HG03565 (cell line): ENCODE measurements around the gene NKX1-2.
"Not testable (repeated sequence)": the region's sequence is repeated elsewhere in the genome, so short reads cannot be mapped to it uniquely, and the experiment has no call there.

ENCODE experiments used
- ATAC-seq: cut with Tn5 transposase; IDR thresholded peaks from one replicate; pipeline ENCODE4 v1.9.1; 2021; ENCODE audit warnings: mild to moderate bottlenecking, moderate library complexity; ENCODE audit not compliant: unreplicated experiment

The NKX1-2 gene

DNA sequence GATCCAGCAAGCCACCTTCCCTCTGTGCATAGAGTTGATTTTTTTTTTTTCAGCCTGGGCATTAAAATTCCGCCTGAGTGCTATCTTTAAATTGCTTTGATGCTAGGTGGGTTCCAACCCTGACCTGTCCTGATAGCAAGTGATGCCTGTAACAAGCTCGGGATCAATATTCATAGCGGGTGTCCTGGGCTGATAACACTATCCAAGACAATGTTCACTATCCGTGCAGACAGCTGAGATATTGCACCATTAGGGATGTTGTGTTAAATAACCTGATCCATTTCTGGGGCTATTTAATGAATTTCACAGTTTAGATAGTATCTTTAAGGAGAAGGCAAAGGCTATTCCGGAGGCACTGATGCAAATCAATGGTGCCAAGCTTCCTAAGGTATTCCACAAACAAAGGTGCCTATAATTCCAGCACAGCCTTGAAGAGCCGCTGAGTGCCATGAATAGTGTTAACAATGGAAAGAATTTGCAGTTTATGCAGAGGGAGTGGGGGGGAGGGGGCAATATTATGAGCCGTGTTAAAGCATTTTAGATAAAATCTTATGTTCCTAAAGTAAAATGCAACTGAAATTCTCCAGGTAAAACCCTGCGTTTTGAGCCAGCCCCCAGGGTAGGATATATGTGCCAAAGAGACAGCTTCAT lies 4.2 kb upstream of the NKX1-2 start:
- no peak for ATAC-seq

DNA sequence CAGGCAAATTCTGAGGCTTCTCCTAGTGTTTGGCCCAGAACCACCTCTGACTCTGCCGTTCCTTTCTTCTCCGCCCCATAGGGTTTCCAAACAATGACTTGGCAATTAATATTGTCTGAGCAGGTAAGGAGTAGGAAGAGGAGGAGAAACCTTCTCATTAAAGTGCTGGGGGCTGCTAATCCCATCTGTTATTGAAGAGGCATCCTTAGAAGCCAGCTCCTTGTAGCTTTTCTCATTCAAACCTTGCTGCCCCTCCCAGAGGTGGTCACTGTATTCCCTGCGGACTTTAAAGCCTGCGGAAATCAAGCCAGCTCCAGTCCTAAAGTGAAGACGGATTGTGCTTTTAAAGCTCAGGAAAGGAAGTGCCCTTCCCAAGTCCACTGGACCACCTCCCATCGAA lies 1.4 kb upstream of the NKX1-2 start:
- no peak for ATAC-seq

DNA sequence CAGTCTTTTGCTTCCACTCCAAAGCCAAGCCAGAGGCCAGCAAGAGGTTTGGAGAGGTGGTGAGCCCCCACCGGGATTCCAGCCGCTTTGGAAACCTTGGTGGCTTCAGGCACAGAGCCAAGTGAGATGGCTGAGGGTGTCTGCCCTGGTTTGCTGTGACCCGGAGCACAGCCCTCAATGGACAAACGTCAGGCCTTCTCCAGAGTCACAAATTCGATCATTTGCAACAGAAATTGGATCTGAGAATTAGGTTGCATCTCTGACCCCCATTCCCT lies 885 bp upstream of the NKX1-2 start:
- ATAC-seq = no peak

- ATAC-seq = no peak
Measured at GRCh38 chr10:124449170-124450011, 444 bp downstream of the NKX1-2 start.

DNA sequence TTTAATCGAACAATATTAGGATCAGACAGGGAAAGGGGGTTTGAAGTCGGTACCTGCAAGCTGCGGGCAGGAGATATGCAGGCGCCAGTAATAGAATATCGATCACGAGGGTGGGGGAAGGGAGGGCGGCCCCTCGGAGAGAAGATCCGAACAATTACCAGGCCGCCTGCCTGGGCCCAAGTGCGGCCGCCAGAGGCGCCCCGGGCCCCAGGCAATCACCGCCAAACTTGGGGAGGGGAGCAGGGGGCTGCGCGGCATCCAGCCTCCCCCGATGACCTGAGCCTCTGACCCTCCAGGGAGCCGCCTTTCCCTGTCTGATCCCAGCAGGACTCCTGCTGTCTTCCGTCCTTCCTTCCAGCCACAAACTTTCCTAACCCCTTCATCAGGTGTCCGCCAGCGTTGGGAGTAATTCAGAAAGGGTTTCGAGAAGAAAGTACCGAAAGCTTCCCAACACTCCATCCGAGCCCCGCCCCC lies 1.1 kb downstream of the NKX1-2 start:
- ATAC-seq = no peak

DNA sequence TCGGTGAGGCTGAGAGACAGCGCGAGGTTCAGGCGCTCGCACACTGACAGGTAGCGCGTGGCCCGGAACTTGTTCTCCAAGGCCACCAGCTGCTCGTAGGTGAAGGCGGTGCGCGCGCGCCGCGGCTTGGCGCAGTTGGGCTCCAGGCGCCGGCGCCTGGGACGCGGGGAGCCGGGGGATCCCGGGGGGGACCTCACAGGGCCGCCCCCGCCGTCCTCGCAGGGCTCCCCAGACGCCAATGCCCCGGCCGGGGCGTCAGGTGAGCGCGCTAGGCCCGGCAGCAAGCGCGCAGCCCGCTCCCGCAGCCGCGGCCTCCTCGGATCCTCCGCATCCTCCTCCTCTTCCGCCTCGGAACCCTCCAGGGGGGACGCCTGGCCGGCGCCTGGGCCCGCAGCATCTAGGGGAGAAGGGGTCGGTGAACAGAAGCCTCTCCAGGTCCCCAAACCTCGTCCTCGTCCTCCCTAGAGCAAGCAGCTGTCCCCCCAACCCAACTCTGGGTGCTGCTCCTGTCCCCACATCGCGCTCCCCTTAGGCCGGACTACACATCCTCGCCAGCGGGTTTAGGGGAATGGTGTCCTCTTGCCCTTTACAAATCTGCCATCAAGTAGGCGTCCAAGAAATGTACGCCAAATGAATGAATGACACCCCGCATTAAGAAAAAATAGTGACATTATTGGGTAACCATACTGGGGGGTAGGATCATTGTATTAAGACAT lies 1.9 kb downstream of the NKX1-2 start:
- no peak for ATAC-seq

GRCh38 chr10:124446830-124447750 lies 2.7 kb downstream of the NKX1-2 start:
- no peak for ATAC-seq

DNA sequence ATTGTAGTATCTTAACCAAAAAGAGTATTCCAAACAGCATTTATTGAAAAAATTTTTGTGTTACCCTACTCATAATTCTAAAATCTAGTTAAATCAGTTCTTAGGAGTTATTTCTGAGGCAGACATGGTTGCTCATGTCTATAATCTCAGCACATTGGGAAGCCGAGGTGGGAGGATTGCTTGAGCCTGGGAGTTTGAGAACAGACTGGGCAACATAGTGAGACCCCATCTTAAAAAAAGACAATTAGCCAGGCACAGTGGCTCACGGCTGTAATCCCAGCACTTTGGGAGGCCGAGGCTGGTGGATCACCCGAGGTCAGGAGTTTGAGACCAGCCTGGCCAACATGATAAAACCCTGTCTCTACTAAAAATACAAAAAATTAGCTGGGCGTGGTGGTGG lies 8.1 kb downstream of the NKX1-2 start:
- not testable (repeated sequence) for ATAC-seq

GRCh38 chr10:124436191-124436638 lies 13.6 kb downstream of the NKX1-2 start:
- peak; percentile 59 for ATAC-seq

DNA sequence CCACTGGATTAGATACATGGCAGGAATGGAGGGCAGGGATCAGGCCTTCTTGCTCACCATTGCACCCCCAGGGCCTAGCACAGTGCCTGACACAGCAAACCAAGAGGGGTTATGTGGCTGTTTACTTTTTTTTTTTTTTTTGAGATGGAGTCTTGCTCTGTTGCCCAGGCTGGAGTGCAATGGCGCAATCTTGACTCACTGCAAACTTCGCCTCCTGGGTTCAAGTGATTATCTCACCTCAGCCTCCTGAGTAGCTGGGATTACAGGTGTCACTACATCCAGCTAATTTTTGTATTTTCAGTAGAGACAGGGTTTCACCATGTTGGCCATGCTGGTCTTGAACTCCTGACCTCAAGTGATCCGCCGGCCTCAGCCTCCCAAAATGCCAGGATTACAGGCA lies 14.2 kb downstream of the NKX1-2 start:
- not testable (repeated sequence) for ATAC-seq

DNA sequence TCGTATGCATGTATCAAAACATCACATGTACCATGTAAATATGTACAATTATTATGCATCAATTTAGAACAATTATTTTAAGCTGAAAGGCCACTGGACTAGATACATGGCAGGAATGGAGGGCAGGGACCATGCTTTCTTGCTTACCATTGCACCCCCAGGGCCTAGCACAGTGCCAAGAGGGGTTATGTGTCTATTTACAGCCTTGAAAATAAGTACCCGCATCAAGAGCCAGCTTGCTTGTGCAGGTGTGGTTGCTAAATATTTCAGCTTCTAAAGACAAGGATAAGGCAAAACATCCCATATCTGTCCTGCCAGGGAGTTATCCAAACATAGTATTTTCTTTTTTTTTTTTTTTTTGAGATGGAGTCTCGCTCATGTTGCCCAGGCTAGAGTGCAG lies 16.4 kb downstream of the NKX1-2 start:
- ATAC-seq = no peak

DNA sequence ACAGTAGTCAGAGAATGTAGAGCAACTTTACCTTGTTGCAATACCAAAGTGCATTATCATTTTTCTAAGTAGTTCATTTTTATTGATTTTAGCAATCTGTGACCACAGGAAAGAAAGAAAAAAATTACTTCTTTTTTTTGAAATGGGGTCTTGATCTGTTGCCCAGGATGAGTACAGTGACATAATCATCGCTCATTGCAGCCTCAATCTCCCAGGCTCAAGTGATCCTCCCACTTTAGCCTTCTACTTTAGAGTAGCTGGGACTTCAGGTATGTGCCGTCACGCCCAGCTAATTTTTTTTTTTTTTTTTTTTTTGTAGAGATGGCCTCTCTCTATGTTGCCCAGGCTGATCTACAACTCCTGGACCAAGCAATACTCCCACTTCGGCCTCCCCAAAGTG lies 19.8 kb downstream of the NKX1-2 start:
- ATAC-seq = no peak

- no peak for ATAC-seq
Measured at GRCh38 chr10:124429576-124429975, 20.3 kb downstream of the NKX1-2 start.

GRCh38 chr10:124428207-124428777 lies 21.5 kb downstream of the NKX1-2 start:
- ATAC-seq = no peak

DNA sequence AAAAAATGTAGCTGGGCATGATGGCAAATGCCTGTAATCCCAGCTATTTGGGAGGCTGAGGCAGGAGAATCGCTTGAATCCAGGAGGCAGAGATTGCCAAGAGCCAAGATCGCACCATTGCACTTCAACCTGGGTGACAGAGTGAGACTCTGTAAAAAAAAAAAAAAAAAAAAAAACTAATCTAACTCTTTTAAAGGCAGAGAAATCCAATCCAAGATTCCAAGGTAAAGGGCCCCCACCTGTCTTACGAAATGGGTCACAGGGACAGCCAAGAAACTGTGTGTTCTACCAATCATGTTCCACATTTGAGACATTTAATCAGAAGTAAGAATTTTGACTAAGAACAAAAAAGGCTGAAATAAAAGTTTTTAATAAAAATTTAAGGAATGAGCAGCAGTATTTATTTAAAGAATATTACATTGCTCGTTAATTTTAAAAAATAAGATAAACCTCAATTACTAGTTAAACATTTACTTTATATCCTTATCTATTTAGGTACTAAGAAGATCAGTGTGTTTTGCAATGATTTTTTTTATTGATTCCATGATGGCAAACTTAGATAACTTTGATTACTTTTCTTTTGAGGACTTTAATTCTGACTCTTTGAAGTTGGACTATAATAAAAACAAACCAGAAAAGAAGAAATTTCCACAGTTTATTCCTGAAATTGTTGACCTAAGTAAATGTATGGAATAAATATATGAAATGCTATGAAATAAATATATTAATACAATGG lies 24.4 kb downstream of the NKX1-2 start:
- no peak for ATAC-seq

GRCh38 chr10:124423813-124424212 lies 26.0 kb downstream of the NKX1-2 start:
- no peak for ATAC-seq

DNA sequence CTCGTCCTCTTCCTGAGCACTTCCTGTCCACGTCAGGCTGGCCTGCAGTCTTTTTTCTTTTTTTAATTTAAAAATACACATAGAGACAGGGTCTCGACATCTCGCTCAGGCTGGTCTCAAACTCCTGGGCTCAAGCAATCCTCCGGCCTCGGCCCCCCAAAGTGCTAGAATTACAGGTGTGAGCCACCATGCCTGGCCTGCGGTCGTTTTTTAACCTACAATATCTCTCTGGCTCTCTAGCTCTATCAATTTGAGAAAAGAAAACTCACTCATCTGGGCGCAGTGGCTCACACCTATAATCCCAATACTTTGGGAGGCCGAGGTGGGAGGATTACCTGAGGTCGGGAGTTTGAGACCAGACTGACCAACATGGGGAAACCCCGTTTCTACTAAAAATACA lies 27.1 kb downstream of the NKX1-2 start:
- no peak for ATAC-seq

DNA sequence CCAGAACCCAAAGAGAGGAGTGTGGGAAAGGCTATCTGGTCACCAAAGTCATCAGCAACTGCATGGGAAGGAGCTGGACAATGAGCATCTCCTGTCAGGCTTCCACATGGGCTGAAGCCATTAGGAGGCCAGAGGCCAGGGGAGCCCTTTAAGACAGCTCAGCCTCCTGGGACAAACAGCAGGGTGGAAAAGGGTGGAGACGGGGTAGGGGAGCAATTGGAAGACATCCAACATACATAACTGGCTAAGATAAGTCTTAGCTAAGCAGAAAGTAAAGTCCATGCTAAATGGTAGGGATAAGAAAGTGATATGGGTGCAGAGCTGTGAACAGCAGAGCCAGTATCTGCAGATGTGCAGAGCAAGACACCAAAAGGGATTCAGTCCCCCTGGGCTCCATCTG lies 29.6 kb downstream of the NKX1-2 start:
- ATAC-seq = no peak

GRCh38 chr10:124419635-124420034 lies 30.2 kb downstream of the NKX1-2 start:
- no peak for ATAC-seq
